B cell (primary cell): Measurements from ENCODE around the gene PIGC. TPM values are rescaled to one million over a fixed set of nuclear protein-coding genes. Genes with fewer than 3 reads are reported as not detected.

Source experiments
- ATAC-seq: fragments of 200-7000 bp; cut with Tn5 transposase; one replicate; pipeline ENCODE4 v1.10.0; 2021; ENCODE audit warnings: low read depth, mild to moderate bottlenecking, moderate number of reproducible peaks, moderate library complexity
- CTCF ChIA-PET: fragments of 350-600 bp; sonication (Branson Sonifier 250); formaldehyde crosslinking; loops from one replicate; lab custom pipeline; 2021; ENCODE audit warnings: antibody characterized with exemption, inconsistent platforms; lab: Charles Lee
- POLR2A ChIA-PET: fragments of 350-600 bp; sonication (Branson Sonifier 250); formaldehyde crosslinking; loops from one replicate; lab custom pipeline; 2021; ENCODE audit warnings: antibody characterized with exemption; lab: Charles Lee
- DNase-seq: peaks from one replicate; pipeline ENCODE4 v3.0.0; 2013
- H2AFZ ChIP-seq: 2 replicates; pipeline ENCODE4 v1.6.1; 2012; ENCODE audit warnings: mild to moderate bottlenecking, low read depth, low read length; ENCODE audit not compliant: insufficient read depth, poor library complexity, severe bottlenecking
- H3K27ac ChIP-seq, 2 donors: 1 replicate in 1 of 2; 2 replicates in 1 of 2; pipeline ENCODE4 v1.5.1; 2012 to 2013; ENCODE audit warnings: low read length in 2 of 2, mild to moderate bottlenecking in 2 of 2, moderate library complexity in 1 of 2
- H3K27me3 ChIP-seq, 4 experiments: fragments of 200-600 bp in 1 of 4; sonication (generic) in 1 of 4; replicated peaks in 1 of 4; 1 replicate in 2 of 4; 2 replicates in 2 of 4; pipeline versions ENCODE4 v1.6.1 to v1.7.0; 2013 to 2016; ENCODE audit warnings: low read length in 3 of 4, mild to moderate bottlenecking in 2 of 4, mixed read lengths in 1 of 4, moderate library complexity in 1 of 4; ENCODE audit not compliant: insufficient read depth in 4 of 4, control insufficient read depth in 3 of 4; ENCODE audit errors: control extremely low read depth in 1 of 4
- H3K36me3 ChIP-seq, 2 experiments: replicated peaks in 1 of 2; 1 replicate in 1 of 2; 2 replicates in 1 of 2; pipeline versions ENCODE4 v1.6.1 to v1.7.1; 2013; ENCODE audit warnings: low read length in 1 of 2; ENCODE audit not compliant: insufficient read depth in 2 of 2, control insufficient read depth in 1 of 2; ENCODE audit errors: control extremely low read depth in 1 of 2, extremely low read depth in 1 of 2
- H3K4me1 ChIP-seq, 2 donors: fragments of 200-600 bp in 1 of 2; sonication (generic) in 1 of 2; 1 replicate in 1 of 2; 2 replicates in 1 of 2; pipeline versions ENCODE4 v1.5.1 to v1.6.1; 2013 to 2017; ENCODE audit warnings: low read length in 2 of 2; ENCODE audit not compliant: control insufficient read depth in 2 of 2, insufficient read depth in 2 of 2
- H3K4me2 ChIP-seq: replicated peaks from 2 replicates; pipeline ENCODE3; 2012; ENCODE audit warnings: mild to moderate bottlenecking, low read depth, low read length; ENCODE audit not compliant: poor library complexity, severe bottlenecking
- H3K4me3 ChIP-seq, 5 experiments: fragments of 200-600 bp in 1 of 5; sonication (generic) in 1 of 5; 1 replicate in 3 of 5; 2 replicates in 2 of 5; pipeline versions ENCODE4 v1.5.1 to v1.7.0; 2011 to 2016; ENCODE audit warnings: low read length in 4 of 5, mild to moderate bottlenecking in 4 of 5, low read depth in 2 of 5, control low read depth in 1 of 5, moderate library complexity in 1 of 5; ENCODE audit not compliant: insufficient read depth in 1 of 5; ENCODE audit errors: control extremely low read depth in 1 of 5, extremely low read depth in 1 of 5
- H3K79me2 ChIP-seq: fragments of 200-600 bp; sonication (generic); one replicate; pipeline ENCODE4 v1.6.0; 2016; ENCODE audit warnings: low read length; ENCODE audit not compliant: control insufficient read depth, insufficient read depth
- H3K9ac ChIP-seq: fragments of 200-600 bp; sonication (generic); 2 replicates; pipeline ENCODE4 v1.6.1; 2017; ENCODE audit warnings: mild to moderate bottlenecking, low read length, moderate library complexity
- H3K9me3 ChIP-seq, 3 donors: one replicate each; pipeline versions ENCODE4 v1.6.1 to v1.7.1; 2013; ENCODE audit warnings: low read length in 2 of 3; ENCODE audit not compliant: control insufficient read depth in 2 of 3, insufficient read depth in 1 of 3; ENCODE audit errors: control extremely low read depth in 1 of 3
- H4K20me1 ChIP-seq: 2 replicates; pipeline ENCODE4 v1.6.0; 2012; ENCODE audit warnings: mild to moderate bottlenecking, low read length; ENCODE audit not compliant: insufficient read depth, control insufficient read depth, poor library complexity, severe bottlenecking
- H3K27ac Mint-ChIP-seq: one replicate; pipeline ENCODE4 v1.8.0; 2021; ENCODE audit warnings: mixed read lengths
- H3K27me3 Mint-ChIP-seq: one replicate; pipeline ENCODE4 v1.8.0; 2021; ENCODE audit warnings: mixed read lengths
- H3K4me1 Mint-ChIP-seq: one replicate; pipeline ENCODE4 v1.8.0; 2021; ENCODE audit warnings: mixed read lengths
- H3K4me3 Mint-ChIP-seq: one replicate; pipeline ENCODE4 v1.8.0; 2021; ENCODE audit warnings: mixed read lengths
- H3K9me3 Mint-ChIP-seq: one replicate; pipeline ENCODE4 v1.8.0; 2022; ENCODE audit warnings: mixed read lengths; ENCODE audit not compliant: insufficient read depth
- EZH2 ChIP-seq: IDR thresholded peaks from 2 replicates; pipeline ENCODE4 v1.6.1; 2012; ENCODE audit warnings: borderline replicate concordance, low read depth, mild to moderate bottlenecking, moderate library complexity, low read length; ENCODE audit not compliant: insufficient read depth, poor library complexity, severe bottlenecking
- WGBS: methylation state at CpG from one replicate; pipeline ENCODE4 v1.1.5; 2013; ENCODE audit warnings: missing lambda C conversion rate; ENCODE audit not compliant: insufficient coverage; 5-methylcytosine and 5-hydroxymethylcytosine counted together
- intact Hi-C: fragments of 100-400 bp; cut with micrococcal nuclease; formaldehyde crosslinking; loops from one replicate; pipeline ENCODE4 v1.10.0; 2022
- polyA plus RNA-seq: library from polyadenylated mRNA; depleted of rRNA; stranded (reverse); fragments of >200 nt; gene quantifications from 2 replicates; pipeline ENCODE4 v1.2.3, GENCODE V29; 2012
- total RNA-seq, 2 donors: library from RNA; stranded (reverse); fragments of 120-200 nt in 1 of 2; gene quantifications; 1 replicate in 1 of 2; 2 replicates in 1 of 2; pipeline versions ENCODE4 v1.2.3 to v1.2.4, GENCODE V29; 2013 to 2022
- TF ChIP-seq, protein P1 (sequence below): fragments of 200-600 bp; IDR thresholded peaks from one replicate; pipeline ENCODE4 v1.8.0; 2022; ENCODE audit warnings: antibody characterized with exemption, mild to moderate bottlenecking

The PIGC gene
- total and polyA plus RNA-seq, 2 donors (not counting 1 experiment from before 2014, with no cell fraction given), result 16.2 to 28.8 TPM

DNA sequence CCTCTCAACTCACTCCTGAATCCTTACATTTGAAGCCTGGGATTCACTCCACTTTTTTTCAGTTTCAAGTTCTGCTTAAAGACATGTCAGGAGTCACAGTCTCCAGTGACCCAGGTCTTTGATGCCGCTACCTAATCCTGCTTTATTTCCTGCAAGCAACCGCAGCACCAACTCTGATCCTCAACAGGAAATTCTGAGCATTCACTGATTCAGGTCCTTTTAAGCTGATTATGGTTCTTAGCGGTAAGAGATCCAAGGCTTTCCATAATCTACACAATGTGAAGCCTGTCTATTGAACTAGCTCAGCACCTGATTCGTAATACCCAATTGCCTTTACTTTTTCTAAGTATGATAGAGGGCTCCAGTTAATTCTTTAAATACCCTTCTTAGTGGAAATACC is 43.7 kb upstream of the PIGC start:
- H3K4me1 ChIP-seq, result no peaks in the 10 kb centered on the region
- no peak overlapping the region for H3K27ac ChIP-seq
- 34% methylated on average over 2 of the region's 4 CpGs for WGBS
- H3K4me3 ChIP-seq, result no peak overlapping the region
- H3K27me3 ChIP-seq, result peaks cover 0 to 4% (median 1%) of the 10 kb centered on the region in 4 experiments
- Mint-ChIP-seq H3K27me3 (peaks cover 48% of the 10 kb centered on the region), H3K9me3 (no peaks in the 10 kb centered on the region), H3K4me1 (no peaks in the 10 kb centered on the region), H3K4me3 (no peak overlapping the region), H3K27ac (no peak overlapping the region)
- no peak overlapping the region for H2AFZ ChIP-seq
- ChIA-PET CTCF (no interaction called here), POLR2A (no interaction called here)
- no peak overlapping the region for H3K9ac ChIP-seq
- H3K4me2 ChIP-seq, result no peak overlapping the region
- no peaks in the 10 kb centered on the region for H3K36me3 ChIP-seq
- no peaks in the 10 kb centered on the region for H3K79me2 ChIP-seq
- TF ChIP-seq EZH2, result no peak
- H4K20me1 ChIP-seq, result no peaks in the 10 kb centered on the region
- ATAC-seq (no peak), DNase-seq (no peak)
- no peaks in the 10 kb centered on the region for H3K9me3 ChIP-seq
- intact Hi-C loops, result no loop called here

- ATAC-seq, result no peak
- Histone ChIP-seq H2AFZ (no peak overlapping the region), H4K20me1 (no peaks in the 10 kb centered on the region), H3K36me3 (no peaks in the 10 kb centered on the region), H3K27me3 (peaks cover 0 to 4% (median 1%) of the 10 kb centered on the region in 4 experiments), H3K27ac (no peak overlapping the region), H3K9ac (no peak overlapping the region), H3K79me2 (no peaks in the 10 kb centered on the region), H3K4me1 (no peaks in the 10 kb centered on the region), H3K4me3 (no peak overlapping the region), H3K9me3 (no peaks in the 10 kb centered on the region), H3K4me2 (no peak overlapping the region)
- POLR2A ChIA-PET, result no interaction called here
- no CpG with 5 or more reads among the region's 3 CpGs for WGBS
- Mint-ChIP-seq H3K27me3 (peaks cover 42% of the 10 kb centered on the region), H3K27ac (no peak overlapping the region), H3K4me3 (no peak overlapping the region), H3K4me1 (no peaks in the 10 kb centered on the region), H3K9me3 (no peaks in the 10 kb centered on the region)
- TF ChIP-seq, protein P1, sequence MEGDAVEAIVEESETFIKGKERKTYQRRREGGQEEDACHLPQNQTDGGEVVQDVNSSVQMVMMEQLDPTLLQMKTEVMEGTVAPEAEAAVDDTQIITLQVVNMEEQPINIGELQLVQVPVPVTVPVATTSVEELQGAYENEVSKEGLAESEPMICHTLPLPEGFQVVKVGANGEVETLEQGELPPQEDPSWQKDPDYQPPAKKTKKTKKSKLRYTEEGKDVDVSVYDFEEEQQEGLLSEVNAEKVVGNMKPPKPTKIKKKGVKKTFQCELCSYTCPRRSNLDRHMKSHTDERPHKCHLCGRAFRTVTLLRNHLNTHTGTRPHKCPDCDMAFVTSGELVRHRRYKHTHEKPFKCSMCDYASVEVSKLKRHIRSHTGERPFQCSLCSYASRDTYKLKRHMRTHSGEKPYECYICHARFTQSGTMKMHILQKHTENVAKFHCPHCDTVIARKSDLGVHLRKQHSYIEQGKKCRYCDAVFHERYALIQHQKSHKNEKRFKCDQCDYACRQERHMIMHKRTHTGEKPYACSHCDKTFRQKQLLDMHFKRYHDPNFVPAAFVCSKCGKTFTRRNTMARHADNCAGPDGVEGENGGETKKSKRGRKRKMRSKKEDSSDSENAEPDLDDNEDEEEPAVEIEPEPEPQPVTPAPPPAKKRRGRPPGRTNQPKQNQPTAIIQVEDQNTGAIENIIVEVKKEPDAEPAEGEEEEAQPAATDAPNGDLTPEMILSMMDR, result no peak
- no peak for TF ChIP-seq EZH2
- no peak for DNase-seq
- intact Hi-C loops, result no loop called here
- CTCF ChIA-PET, result no interaction called here
Observed at GRCh38 chr1:172486805-172487454, 43.1 kb upstream of the PIGC start.
